GM13976 (cell line): Measurements from ENCODE around the gene GLDC.

Experiments used
- DNase-seq: peaks from one replicate; pipeline ENCODE4 v3.0.0; 2012; ENCODE audit warnings: low spot score
- in situ Hi-C: fragments of 300-500 bp; cut with MboI; formaldehyde crosslinking; loops from one replicate; pipeline ENCODE4 v1.12.0; 2022; ENCODE audit warnings: low sequenced_read_pairs, mixed read lengths, inconsistent platforms; ENCODE audit not compliant: unreplicated experiment
- TF ChIP-seq, protein P1 (sequence below): IDR thresholded peaks from 2 replicates; pipeline ENCODE4 v1.5.1; 2012; ENCODE audit warnings: borderline replicate concordance, mild to moderate bottlenecking; ENCODE audit not compliant: insufficient read depth; ENCODE audit errors: extremely low read depth, missing control alignments, control extremely low read depth

GLDC gene

DNA sequence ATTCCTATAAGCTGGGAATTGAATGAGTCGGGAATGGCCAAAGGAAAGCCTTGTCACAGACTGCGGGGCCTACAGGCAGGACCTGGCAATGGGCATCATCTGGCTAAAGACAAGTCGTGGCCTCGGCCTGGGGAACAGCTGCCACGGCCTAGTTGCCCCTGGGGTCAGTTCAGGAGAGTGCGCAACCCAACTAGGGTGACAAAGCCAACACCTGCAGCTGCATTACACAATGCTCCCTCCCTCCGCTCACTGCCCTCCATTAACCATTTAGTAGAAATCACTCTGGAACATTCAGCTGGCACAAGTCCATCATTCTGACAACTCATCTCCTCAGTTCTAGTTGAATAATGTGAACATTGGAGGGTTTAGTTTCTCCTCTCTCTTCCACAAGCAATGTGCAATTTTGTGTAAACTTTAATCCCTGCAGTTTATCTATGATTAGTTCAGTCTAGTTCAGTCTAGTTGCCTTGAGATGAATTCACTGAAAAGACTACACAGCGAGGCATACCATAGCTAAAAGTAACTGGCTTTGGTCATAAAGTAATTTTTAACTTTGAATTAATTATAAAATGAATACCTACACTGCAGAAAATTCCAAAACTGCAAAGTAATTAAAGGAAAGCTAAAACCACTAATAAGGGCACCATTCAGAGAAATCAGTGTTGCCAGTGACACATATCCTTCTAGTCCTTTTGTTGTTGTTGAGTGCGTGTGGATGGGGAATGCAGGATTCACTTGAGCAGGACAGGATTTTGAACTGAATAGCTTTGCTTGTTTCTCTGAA lies 5.1 kb downstream of the GLDC start:
- in situ Hi-C loops, result no loop called here
- TF ChIP-seq, protein P1, sequence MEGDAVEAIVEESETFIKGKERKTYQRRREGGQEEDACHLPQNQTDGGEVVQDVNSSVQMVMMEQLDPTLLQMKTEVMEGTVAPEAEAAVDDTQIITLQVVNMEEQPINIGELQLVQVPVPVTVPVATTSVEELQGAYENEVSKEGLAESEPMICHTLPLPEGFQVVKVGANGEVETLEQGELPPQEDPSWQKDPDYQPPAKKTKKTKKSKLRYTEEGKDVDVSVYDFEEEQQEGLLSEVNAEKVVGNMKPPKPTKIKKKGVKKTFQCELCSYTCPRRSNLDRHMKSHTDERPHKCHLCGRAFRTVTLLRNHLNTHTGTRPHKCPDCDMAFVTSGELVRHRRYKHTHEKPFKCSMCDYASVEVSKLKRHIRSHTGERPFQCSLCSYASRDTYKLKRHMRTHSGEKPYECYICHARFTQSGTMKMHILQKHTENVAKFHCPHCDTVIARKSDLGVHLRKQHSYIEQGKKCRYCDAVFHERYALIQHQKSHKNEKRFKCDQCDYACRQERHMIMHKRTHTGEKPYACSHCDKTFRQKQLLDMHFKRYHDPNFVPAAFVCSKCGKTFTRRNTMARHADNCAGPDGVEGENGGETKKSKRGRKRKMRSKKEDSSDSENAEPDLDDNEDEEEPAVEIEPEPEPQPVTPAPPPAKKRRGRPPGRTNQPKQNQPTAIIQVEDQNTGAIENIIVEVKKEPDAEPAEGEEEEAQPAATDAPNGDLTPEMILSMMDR, result no peak
- no peak for DNase-seq

DNA sequence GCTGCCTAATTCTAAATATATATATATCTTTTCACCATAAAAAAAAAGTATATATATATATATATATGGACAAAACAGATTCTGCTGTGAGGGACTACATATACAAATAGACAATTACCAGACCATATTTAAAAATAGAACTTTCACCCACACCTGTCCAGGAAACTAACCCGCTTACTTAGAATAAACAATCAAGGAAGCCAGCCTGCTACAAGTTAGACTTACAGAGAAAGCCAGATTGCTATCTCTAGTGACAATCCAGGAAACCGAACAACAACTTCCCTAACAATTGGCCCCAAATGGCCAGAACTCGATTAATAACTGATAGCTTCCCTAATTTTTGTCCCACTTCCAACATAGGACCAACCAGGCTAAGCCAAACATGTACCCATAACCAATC lies 5.9 kb downstream of the GLDC start:
- in situ Hi-C loops, result no loop called here
- TF ChIP-seq, protein P1, result no peak
- DNase-seq, result no peak

DNA sequence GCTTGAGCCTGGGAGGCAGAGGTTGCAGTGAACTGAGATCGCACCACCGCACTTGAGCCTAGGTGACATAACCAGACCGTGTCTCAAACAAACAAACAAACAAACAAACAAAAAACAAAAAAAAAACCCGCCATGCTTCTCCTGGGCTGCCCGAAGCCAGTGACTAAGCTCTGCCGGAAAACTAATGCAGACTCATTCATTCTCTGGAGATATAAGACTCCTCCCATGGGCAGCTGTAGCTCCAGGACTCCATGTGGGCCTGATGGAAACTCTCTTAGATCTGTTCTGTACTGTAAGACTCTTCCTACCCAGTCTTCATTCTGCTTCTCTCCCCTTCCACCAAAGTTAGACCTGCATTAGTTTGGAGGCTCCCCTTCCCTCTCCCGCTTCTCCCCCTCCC lies 11.1 kb downstream of the GLDC start:
- in situ Hi-C loops, result no loop called here
- TF ChIP-seq, protein P1, result no peak
- no peak for DNase-seq

DNA sequence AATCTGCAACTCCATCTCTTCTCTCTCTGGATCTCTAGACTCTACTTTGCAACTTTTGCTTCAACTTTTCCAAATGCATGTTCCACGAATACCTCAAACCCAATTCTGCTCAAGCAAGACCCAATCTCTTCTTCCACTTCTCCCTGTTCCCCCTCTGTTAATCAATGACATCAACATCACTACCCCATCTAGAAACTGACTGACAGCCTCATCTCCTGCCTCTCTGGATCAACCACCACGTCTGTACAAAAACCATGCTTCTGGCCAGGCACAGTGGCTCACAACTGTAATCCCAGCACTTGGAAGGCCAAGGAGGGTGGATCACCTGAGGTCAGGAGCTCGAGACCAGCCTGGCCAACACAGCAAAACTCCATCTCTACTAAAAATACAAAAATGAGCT lies 12.2 kb downstream of the GLDC start:
- DNase-seq, result no peak
- TF ChIP-seq, protein P1, result no peak
- in situ Hi-C loops, result no loop called here

DNA sequence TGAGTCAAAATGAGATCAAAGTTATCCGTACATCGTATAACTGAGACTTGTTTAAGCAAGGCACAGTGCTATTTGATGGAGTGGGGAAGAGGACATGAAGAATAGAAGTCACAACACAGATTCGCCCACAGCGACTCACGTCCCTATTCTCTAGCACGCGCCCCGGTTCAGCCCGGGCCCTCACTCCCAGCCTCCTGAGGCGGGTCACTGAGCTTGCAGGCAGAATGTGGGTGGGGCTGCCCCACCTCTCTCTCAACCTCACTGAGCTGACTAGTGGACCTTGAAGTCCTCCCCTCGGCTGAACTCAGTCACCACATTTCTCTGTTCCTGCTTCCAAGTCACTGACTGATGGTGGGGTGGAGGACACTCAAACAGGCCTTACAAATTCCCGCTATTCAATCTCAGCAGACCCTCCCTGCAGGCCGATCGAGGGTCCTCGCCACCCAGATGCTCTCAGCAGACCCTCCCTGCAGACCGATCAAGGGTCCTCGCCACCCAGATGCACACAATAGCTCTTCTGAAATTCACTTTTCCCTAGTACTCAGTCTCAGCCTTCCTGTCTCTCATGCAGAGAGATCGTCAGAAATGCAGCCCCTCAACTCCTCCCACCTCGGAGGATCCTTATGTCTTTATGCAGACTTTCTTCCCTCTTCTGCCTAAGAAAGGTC lies 12.9 kb downstream of the GLDC start:
- peak; percentile 90 for DNase-seq
- TF ChIP-seq, protein P1, result no peak
- in situ Hi-C loops, result no loop called here

DNA sequence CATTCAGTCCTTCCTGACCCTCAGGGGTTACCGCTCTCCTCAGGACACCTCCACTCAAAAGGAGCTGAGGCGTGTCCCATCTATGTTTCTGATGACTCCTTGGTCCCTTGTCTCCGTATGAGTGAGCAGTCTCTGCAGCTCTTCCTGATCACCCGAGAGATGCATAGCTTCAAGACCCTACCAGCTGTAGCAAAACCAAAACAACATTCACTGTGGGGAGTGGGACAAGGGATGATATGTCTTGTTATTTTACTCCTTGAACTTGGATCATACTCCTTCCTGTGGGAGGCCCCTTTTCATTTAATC lies 14.4 kb downstream of the GLDC start:
- TF ChIP-seq, protein P1, result no peak
- in situ Hi-C loops, result no loop called here
- DNase-seq, result no peak
